G401 (cell line): Measurements from ENCODE around the gene OR3A3. TPM values are rescaled to one million over a fixed set of nuclear protein-coding genes. Genes with fewer than 3 reads are reported as not detected.
"Not testable (repeated sequence)": the region's sequence is repeated elsewhere in the genome, so short reads cannot be mapped to it uniquely, and the experiment has no call there.

Experiments used
- DNase-seq: peaks from one replicate; pipeline ENCODE4 v3.0.0-alpha.2; 2015; ENCODE audit warnings: low spot score
- in situ Hi-C: cut with HindIII; loops from 2 replicates; pipeline ENCODE4 v1.10.0; 2016; ENCODE audit warnings: low sequenced_read_pairs, mixed read lengths
- total RNA-seq: library from RNA; depleted of rRNA; stranded (reverse); fragments of >200 nt; shearing (Covaris generic); gene quantifications from 2 replicates; pipeline ENCODE4 v1.2.3, GENCODE V29; 2014; rRNA removed

OR3A3 gene
- total RNA-seq, result not detected in 2 replicates

DNA sequence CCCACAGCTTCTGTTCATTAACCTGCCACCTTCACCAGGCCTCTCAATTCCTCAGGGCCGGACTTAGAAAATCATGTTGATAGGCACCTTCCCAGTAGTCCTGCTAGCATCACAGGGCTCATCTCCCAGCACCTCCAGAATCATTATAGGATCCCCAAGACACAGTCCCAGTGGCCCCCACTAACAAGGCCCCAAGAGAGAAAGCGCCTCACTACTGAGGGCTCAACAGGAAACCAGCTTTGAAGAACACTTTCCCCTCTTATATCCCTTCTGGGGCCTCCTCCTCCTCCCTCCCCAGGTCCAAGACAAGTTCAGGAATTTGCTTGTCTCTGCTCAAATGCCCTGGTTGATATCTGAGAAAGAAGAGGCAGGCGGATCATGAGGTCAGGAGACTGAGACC lies at the start of gene OR3A3:
TSS of gene OR3A3 (plus strand) at position 301 of the 400 bp plus-strand sequence.
- in situ Hi-C loops, result no loop called here
- DNase-seq, result no peak

DNA sequence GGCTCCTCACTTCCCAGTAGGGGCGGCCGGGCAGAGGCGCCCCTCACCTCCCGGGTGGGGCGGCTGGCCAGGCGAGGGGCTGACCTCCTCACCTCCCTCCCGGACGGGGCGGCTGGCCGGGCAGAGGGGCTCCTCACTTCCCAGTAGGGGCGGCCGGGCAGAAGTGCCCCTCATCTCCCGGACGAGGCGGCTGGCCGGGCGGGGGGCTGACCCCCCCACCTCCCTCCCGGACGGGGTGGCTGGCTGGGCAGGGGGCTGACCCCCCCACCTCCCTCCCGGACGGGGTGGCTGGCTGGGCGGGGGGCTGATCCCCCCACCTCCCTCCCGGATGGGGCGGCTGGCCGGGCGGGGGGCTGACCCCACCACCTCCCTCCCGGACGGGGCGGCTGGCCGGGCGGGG lies 40.0 kb upstream of the OR3A3 start:
- in situ Hi-C loops, result not testable (repeated sequence)

DNA sequence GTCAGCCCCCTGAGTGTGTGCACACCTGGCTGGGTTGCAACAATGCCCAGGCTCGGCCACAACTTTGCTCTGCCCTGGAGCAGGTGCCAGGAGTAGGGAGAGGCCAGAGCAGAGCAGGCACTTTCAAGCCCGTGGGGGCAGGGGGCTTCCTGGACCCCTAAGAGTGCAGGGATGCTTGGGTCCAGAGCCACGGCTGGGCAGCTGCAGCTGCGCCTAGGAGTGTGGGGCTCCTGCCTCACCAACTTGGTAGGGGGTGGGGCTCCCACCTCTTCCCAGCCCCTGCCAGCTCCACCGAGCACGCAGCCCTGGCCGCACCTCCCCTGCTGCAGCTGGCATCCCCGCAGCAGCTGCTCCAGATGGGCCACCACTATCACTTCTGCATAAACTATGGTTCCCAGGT lies 32.8 kb upstream of the OR3A3 start:
- in situ Hi-C loops, result no loop called here
- DNase-seq, result no peak

More for the DNA sequence above, 40.0 kb upstream of the OR3A3 start:
- not testable (repeated sequence) for DNase-seq

DNA sequence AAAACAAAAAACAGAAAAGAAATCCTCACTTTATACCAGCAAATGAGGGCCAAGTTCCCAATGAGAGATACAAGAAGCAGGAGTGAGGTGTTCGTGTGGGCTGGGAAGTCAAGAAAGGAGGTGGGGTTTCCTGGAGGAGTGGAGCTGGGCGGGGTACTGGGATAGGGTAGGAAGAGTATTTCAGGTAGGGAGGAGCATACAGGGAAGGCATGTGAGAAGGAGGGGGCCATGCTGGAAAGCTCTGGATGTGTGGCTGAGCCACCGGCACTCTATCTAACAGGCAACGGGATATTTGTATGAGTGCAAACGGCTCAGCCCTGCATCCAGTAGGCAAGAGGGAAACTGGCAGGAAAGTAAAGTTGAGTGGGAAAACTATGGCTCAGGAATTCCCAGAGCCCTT lies 29.2 kb upstream of the OR3A3 start:
- DNase-seq, result no peak
- in situ Hi-C loops, result no loop called here

DNA sequence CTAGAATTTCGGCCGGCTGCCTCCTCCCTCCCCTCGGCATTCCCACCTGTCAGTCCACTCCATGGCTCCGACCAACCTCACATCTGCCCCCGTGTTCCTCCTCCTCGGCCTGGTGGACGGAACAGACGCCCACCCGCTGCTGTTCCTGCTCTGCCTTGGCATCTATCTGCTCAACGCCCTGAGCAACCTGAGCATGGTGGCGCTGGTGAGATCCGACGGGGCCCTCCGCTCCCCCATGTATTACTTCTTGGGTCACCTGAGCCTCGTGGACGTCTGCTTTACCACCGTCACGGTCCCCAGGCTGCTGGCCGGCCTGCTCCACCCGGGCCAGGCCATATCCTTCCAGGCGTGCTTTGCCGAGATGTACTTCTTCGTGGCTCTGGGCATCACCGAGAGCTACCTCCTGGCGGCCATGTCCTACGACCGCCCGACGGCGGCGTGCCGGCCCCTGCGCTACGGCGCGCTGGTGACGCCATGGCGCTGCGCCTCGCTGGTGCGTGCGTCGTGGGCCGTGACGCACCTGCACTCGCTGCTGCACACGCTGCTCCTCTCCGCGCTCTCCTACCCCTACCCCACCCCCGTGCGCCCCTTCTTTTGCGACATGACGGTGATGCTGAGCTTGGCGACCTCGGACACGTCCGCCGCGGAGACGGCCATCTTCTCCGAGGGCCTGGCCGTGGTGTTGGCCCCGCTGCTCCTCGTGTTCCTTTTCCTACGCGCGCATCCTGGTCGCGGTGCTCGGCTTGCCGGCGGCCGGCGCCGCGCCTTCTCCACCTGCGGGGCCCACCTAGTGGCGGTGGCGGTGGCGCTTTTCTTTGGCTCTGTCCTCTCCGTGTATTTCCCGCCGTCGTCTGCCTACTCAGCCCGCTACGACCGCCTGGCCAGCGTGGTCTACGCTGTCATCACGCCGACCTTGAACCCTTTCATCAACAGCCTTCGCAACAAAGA lies 25.0 kb upstream of the OR3A3 start, which contains the start of gene OR3A2:
TSS of gene OR3A2 (minus strand) at position 440 of the 948 bp plus-strand sequence.
- in situ Hi-C loops, result no loop called here
- no peak for DNase-seq

DNA sequence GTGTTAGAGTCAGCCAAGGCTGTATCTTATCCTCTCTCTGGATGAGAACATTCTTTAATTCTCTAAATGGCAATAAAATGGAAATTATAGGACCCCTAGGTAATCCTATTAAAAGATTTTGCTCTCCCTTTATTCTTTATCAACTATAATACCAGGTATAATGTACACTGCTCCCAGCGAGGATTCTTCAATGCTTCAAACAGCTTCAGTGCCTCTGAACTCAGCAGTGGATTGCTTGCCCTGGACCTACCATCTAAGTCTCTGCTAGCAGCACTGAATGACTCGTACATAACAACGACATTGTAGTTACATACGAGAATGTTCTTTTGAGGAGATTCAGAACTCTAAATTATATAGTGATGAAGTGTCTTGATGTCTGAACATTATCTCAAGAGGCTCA lies 21.4 kb upstream of the OR3A3 start:
- DNase-seq, result no peak
- in situ Hi-C loops, result no loop called here

DNA sequence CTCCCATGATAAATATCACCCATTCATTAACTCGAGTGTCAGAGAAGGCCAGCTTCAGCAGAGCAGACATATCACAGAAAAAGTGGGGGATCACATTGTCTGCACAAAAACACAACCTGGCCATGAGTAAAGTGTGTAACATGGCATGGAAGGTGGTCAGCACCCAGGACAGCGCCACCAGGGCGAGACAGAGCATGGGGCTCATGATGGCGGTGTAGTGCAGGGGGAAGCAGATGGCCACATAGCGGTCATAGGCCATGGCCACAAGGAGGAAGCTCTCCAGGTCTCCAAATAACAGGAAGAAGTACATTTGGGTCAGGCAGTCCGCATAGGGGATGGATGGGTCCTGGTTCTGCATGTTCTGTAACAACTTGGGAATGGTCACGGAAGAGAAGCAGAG lies 13.4 kb upstream of the OR3A3 start:
- DNase-seq, in situ Hi-C loops: not testable (repeated sequence)

DNA sequence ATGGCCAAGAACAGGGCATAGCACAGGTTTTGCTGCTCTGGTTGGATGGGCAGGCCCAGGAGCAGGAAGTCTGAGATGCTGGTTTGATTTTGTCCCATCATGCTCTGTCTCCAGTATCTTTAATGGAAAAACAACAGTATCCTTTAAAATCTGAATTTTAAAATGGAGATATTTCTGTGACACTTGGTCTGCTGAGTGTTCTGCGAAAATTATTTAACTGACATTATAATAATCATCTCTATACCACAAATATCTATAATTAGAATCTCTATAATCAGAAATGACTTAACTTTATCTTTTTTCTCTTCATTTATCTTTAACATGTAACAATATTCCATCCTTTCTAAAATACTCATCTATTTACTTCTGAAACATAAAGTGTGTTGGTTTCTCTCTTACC lies 12.9 kb upstream of the OR3A3 start, which contains the start of gene OR1E1:
TSS of gene OR1E1 (minus strand) at position 101 of the 400 bp plus-strand sequence. CDS start at position 101, 0 bp downstream.
- in situ Hi-C loops, result no loop called here
- no peak for DNase-seq

DNA sequence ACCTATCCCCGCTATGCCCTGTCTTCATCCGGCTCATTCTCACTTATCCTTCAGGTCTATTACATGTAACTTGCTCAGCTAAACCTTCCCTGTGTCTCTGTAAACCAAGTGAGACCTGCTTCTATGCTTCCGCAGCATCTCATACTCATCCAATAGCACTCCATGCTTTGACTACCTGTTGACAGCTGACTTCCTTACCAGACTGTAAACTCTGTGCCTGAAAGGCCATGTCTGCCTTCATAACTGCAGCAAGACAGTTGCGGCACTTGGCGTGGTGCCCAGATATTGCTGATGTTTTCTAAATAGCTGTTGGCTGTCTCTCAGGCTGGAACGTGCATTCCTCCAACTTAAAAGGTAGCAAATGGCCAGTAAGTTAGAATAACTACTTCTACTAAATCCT lies 11.1 kb upstream of the OR3A3 start:
- DNase-seq, result no peak
- in situ Hi-C loops, result no loop called here

DNA sequence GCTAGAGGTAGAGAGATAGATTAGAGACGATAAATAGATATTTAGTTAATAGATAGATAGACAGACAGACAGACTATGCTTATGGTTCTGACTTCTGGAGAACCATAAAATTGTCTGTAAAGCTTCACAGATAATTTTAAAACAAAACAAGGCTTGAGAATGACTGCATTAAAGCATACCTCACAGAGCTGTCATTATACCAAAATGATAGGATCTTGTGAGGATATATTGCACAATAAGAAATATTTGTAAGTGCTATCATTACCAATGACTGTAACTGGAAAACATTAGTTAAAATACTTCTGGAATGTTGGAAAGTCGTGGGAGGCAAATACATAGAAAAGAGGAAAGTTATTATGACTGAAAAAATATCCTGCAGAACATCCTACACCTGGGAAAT lies 9.4 kb upstream of the OR3A3 start:
- in situ Hi-C loops, result no loop called here
- DNase-seq, result no peak

DNA sequence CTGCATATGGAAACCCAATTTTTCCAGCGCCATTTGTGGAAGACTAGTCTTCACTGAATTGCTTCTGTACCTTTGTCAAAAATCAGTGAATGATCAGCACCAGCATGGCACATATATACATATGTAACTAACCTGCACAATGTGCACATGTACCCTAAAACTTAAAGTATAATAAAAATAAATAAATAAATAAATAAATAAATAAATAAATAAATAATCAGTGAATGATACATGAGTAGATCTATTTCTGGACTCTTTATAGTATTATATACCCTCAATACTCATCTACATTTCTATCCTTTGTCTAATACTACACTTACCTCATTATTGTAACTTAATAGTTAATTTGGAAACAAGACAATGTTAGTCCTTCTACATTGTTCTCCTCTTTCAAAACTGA lies 7.3 kb upstream of the OR3A3 start:
- DNase-seq, in situ Hi-C loops: not testable (repeated sequence)

DNA sequence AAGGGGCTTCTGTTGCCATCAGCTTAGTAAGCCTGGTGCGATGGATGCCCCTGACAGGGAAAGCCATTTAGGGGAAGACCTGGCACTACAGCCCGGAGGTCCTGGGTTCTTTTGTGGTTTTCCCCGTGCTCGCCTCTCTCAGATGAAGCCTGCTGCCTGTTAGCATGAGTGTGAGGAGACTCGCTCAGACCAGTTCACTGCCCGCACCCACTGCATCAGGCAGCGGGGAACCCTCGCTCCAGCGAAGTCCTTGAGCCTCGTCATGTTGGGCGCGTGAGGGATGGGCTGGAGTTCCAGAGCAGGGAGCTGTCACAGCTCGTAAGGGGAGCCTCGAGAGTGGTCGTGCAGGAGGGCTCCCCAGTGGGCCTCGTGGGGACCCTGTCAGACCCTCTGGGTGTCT lies 1.0 kb downstream of the OR3A3 start:
- DNase-seq, in situ Hi-C loops: not testable (repeated sequence)

DNA sequence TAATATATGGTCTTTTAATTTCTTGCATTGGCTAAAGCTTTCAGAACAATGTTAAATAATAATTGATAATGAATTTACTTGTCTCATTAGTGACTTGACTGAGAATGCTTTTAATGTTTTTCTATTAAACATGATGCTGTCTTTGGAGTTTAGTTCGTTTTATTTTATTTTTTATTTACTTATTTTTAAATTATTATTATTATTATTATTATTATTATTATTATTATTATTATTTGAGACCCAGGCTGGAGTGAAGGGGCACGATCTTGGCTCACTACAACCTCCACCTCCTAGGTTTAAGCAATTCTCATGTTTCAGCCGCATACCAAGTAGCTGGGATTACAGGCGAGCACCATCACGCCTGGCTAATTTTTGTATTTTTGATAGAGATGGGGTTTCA lies 4.4 kb downstream of the OR3A3 start:
- no peak for DNase-seq
- in situ Hi-C loops, result no loop called here

DNA sequence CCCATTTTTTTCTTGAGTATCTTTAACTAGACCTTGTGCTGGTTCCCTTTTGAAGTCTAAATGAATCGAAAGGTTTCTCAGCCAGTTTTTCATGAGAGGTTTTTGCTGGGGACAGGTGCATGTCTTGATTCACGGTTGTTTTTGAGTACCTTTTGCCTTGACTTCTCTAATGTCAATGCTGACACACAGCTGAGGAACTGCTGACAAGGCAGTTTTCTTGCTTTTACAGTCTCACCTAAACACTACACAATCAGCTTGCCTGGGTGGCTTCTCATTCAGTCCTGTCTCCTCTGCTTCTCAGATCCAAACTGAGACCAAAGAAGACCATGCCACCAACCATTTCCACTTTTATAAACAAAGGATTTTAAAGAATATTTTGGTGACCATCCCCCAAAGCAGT lies 7.1 kb downstream of the OR3A3 start:
- in situ Hi-C loops, result no loop called here
- DNase-seq, result no peak

DNA sequence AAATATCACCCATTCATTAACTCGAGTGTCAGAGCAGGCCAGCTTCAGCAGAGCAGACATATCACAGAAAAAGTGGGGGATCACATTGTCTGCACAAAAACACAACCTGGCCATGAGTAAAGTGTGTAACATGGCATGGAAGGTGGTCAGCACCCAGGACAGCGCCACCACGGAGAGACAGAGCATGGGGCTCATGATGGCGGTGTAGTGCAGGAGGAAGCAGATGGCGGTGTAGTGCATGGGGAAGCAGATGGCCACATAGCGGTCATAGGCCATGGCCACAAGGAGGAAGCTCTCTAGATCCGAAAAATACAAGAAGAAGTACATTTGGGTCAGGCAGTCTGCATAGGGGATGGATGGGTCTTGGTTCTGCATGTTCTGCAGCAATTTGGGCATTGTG lies 22.0 kb downstream of the OR3A3 start:
- in situ Hi-C loops, result not testable (repeated sequence)

DNA sequence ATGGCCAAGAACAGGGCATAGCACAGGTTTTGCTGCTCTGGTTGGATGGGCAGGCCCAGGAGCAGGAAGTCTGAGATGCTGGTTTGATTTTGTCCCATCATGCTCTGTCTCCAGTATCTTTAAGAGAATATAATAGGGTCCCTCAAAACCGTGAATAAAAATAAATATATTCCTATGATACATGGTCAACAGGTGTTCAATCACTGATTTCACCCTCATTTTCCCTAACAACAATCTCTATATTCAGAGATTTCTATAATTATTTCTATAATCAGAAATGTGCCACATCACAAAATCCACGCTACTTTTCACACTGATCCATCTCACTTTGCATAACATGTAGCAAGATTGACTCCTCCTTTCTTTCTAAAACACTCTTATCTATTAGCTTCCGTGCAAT lies 22.6 kb downstream of the OR3A3 start, which contains the start of gene OR1E2:
TSS of gene OR1E2 (minus strand) at position 101 of the 400 bp plus-strand sequence. CDS start at position 101, 0 bp downstream.
- DNase-seq, result no peak
- in situ Hi-C loops, result no loop called here

More for the DNA sequence above, 22.0 kb downstream of the OR3A3 start:
- not testable (repeated sequence) for DNase-seq

DNA sequence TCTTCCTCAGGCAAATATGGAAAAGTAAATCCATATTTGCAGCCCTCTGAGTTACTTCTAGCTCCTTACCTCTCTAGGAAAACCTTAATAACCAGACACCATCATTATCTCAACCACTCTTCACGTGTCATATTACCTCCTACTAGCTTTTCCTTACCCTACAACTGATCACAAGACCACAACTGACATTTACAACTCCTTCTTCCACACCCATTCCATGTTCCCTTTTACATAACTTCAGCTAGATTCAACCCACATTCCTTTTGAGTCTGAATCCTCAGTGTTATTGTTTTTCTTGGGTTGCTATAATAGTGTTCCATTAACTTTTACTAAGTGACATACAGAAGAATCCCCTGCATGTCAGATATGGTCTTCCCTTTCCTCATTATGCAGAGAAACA lies 27.2 kb downstream of the OR3A3 start:
- DNase-seq, result no peak
- in situ Hi-C loops, result no loop called here

DNA sequence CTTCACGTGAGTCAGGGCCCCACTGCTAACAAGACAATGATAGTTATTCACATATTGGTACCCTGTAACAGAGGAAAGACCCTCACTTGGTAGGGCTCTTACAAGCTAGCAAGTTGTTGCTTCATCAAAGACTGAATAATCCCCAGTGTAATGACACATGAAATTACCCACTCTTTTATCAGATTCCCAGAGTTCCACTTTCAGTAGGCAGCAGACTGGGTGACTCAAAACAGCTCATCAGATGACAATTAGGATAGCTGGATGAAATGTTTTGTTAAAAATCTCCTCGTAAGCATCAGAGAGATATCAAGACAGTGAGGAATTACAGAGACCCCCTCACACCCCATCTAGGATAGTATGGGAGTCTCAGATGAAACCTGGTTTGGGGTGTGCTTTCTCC lies 29.3 kb downstream of the OR3A3 start:
- DNase-seq, result no peak
- in situ Hi-C loops, result no loop called here

DNA sequence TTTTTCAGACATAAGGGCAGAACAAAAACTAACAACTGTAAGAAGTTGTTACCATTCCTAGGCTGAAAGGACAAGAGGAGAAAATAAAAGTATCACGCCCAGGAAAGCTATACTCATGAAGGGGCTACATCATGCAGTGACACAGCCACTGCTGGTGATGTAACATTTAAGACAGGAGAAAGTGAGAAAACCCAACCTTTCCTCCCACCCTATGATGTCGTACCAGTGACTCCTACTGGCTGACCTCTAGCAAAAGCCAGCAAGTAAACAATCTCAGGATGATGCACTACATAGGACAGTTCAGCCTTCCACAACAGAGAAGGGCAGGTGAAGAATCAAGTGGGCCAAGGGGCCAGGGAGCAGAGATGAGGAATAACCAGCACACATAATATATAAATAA lies 36.5 kb downstream of the OR3A3 start:
- no peak for DNase-seq
- in situ Hi-C loops, result no loop called here

DNA sequence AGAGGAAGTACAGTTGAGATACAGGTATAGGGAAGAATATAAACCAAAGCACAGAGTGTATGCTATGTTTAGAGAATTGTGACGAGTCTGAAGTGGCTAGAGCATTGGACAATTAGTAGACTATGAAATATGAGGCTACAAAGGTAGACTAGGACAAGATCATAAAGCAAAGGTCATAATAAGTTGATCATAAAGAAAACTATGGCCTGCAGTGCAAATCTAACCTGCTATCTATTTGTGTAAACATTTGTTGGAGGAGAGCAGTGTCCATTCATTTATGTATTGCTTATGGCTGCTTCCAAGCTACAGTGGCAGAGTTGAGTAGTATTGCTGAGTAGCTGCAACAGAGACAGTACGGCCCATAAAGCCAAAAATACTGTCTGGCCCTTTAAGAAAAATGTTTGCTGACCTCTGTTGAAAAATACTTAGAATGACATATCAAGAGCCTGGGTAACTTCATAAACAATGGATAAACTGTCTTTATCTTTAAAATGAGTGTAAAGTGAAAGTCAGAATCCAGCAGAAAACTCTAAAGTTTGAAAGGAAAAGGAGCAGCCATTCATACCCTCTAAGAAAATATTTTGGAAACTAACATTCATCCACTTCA lies 37.0 kb downstream of the OR3A3 start:
- no peak for DNase-seq
- in situ Hi-C loops, result no loop called here
